Dermis blood vessel endothelial cell (primary cell): ENCODE results near the gene COBL. TPM values are rescaled to one million over a fixed set of nuclear protein-coding genes. Genes with fewer than 3 reads are reported as not detected.
"Not testable (repeated sequence)": the region's sequence is repeated elsewhere in the genome, so short reads cannot be mapped to it uniquely, and the experiment has no call there.

ENCODE experiments used
- DNase-seq: peaks from one replicate; pipeline ENCODE4 v3.0.0; 2010
- total RNA-seq: library from RNA; depleted of rRNA; stranded (reverse); fragments of >200 nt; gene quantifications from 2 replicates; pipeline ENCODE4 v1.2.3, GENCODE V29; 2014

The COBL gene
- total RNA-seq, 1 donor from 2014 or later, result under 0.01 TPM

GRCh38 chr7:51016546-51016945 is 300.1 kb downstream of the COBL start:
- DNase-seq, result no peak

GRCh38 chr7:51015581-51015980 is 301.0 kb downstream of the COBL start:
- no peak for DNase-seq

GRCh38 chr7:51014811-51015210 is 301.8 kb downstream of the COBL start:
- DNase-seq, result no peak

- DNase-seq, result no peak
These were observed 302.6 kb downstream of the COBL start for GRCh38 chr7:51013861-51014511.

- no peak for DNase-seq
These were observed 303.3 kb downstream of the COBL start for GRCh38 chr7:51013218-51013786.

- DNase-seq, result no peak
These were observed 303.9 kb downstream of the COBL start for GRCh38 chr7:51012569-51013217.

GRCh38 chr7:51011710-51012350 is 304.8 kb downstream of the COBL start:
- DNase-seq, result no peak

- DNase-seq, result no peak
These were observed 306.1 kb downstream of the COBL start for GRCh38 chr7:51010534-51010933.

GRCh38 chr7:51009716-51010496 is 306.7 kb downstream of the COBL start:
- peak; percentile 24 for DNase-seq

- DNase-seq, result no peak
These were observed 308.8 kb downstream of the COBL start for GRCh38 chr7:51007551-51008505.

- DNase-seq, result no peak
These were observed 309.9 kb downstream of the COBL start for GRCh38 chr7:51006483-51007235.

- no peak for DNase-seq
These were observed 311.5 kb downstream of the COBL start for GRCh38 chr7:51005074-51005473.

- DNase-seq, result peak; percentile 25
These were observed 315.7 kb downstream of the COBL start for GRCh38 chr7:51000956-51001355.

GRCh38 chr7:50994753-50995319 is 321.8 kb downstream of the COBL start:
- no peak for DNase-seq

- DNase-seq, result not testable (repeated sequence)
These were observed 326.4 kb downstream of the COBL start for GRCh38 chr7:50990214-50990613.

- no peak for DNase-seq
These were observed 327.6 kb downstream of the COBL start for GRCh38 chr7:50988988-50989387.

GRCh38 chr7:50988465-50988864 is 328.1 kb downstream of the COBL start:
- no peak for DNase-seq

- no peak for DNase-seq
These were observed 331.5 kb downstream of the COBL start for GRCh38 chr7:50985096-50985495.

GRCh38 chr7:50983850-50984249 is 332.8 kb downstream of the COBL start:
- no peak for DNase-seq

GRCh38 chr7:50982626-50983025 is 334.0 kb downstream of the COBL start:
- peak; percentile 35 for DNase-seq

GRCh38 chr7:50981743-50982142 is 334.9 kb downstream of the COBL start:
- DNase-seq, result peak; percentile 12
